Peyer's patch (tissue), 4 donors: Measurements from ENCODE around the gene VGLL1. TPM values are rescaled to one million over a fixed set of nuclear protein-coding genes. Genes with fewer than 3 reads are reported as not detected.

ENCODE experiments used
- DNase-seq, 3 donors: peaks; one replicate each; pipeline ENCODE4 v3.0.0-alpha.2; 2017 to 2019
- H3K27ac ChIP-seq, 4 donors: fragments of 200-600 bp; sonication (generic); one replicate each; pipeline ENCODE4 v1.5.1; 2016 to 2019
- H3K27me3 ChIP-seq, 2 donors: fragments of 200-600 bp; sonication (generic); one replicate each; pipeline ENCODE4 v1.5.1; 2019
- H3K36me3 ChIP-seq, 3 donors: fragments of 200-600 bp; sonication (generic); one replicate each; pipeline ENCODE4 v1.5.1; 2016 to 2019
- H3K4me1 ChIP-seq, 4 donors: fragments of 200-600 bp; sonication (generic); one replicate each; pipeline ENCODE4 v1.5.1; 2016 to 2019
- H3K4me3 ChIP-seq, 4 donors: fragments of 200-600 bp; sonication (generic); 1 replicate in 3 of 4; 2 replicates in 1 of 4; pipeline ENCODE4 v1.5.1; 2016 to 2019; ENCODE audit warnings: mild to moderate bottlenecking in 1 of 4
- H3K9me3 ChIP-seq, 4 donors: fragments of 200-600 bp; sonication (generic); one replicate each; pipeline ENCODE4 v1.5.1; 2016 to 2019; ENCODE audit warnings: mild to moderate bottlenecking in 1 of 4
- CTCF ChIP-seq, 6 experiments: fragments of 450-650 bp in 4 of 6; fragments of 200-600 bp in 2 of 6; sonication (generic) in 1 of 6; IDR thresholded peaks; one replicate each; pipeline ENCODE4 v1.5.1; 2017 to 2019; ENCODE audit warnings: antibody characterized with exemption in 6 of 6, mild to moderate bottlenecking in 3 of 6, moderate library complexity in 1 of 6
- POLR2A ChIP-seq, 2 donors: fragments of 450-650 bp; IDR thresholded peaks; one replicate each; pipeline ENCODE4 v1.5.1; 2017; ENCODE audit warnings: antibody characterized with exemption in 2 of 2, mild to moderate bottlenecking in 2 of 2, moderate library complexity in 2 of 2
- total RNA-seq, 4 donors: library from RNA; depleted of rRNA; stranded (reverse); fragments of >200 nt; gene quantifications; one replicate each; pipeline ENCODE4 v1.1.0, GENCODE V29; 2016

The VGLL1 gene
- total RNA-seq, 4 donors from 2014 or later, result not detected

DNA sequence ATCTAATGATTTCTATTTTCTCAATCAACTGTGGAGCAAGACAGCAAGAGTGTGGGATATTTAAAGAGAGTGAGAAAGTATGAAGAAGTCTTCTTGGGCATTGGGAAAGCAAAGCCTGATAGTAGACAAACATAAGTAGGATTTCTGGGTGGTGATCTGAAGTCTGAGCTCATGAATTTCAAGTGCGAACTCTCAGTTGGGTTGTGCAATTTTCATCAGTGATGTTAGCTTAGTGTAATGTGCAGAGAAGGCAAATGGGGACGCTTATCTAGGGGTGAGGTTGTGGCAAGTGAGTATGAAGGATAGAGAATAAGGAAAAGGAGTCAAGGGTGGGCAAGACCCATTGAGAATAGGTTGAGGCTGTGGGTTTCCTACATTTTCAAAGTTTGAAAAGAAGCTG, 23.7 kb downstream of the VGLL1 start:
- H3K9me3 ChIP-seq, result no peaks in the 10 kb centered on the region
- no peak for DNase-seq
- H3K4me1 ChIP-seq, result no peaks in the 10 kb centered on the region
- no peaks in the 10 kb centered on the region for H3K27me3 ChIP-seq
- no peak overlapping the region for H3K4me3 ChIP-seq
- TF ChIP-seq POLR2A (IDR thresholded peaks at IDR 0.05) (no peak), CTCF (IDR thresholded peaks at IDR 0.05) (no peak)
- H3K27ac ChIP-seq, result no peak overlapping the region
- H3K36me3 ChIP-seq, result no peaks in the 10 kb centered on the region

DNA sequence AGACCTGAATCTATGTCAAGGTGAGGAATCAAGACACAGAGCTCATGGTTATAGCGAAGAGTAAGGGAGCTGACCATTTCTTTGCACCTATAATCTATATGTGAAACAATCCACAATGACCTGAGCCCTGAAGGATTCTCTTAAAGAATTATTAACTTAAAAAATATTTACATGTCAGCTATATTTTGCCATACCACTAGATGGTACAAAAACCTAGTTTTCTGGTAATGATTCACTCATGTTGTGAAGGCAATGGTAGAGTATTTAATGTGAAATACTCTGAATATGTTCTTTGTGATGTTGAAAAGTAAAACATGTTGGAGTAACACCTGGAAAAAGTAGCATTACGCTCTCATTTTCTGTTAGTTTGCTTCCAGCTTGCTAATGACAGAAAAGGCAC, 40.0 kb downstream of the VGLL1 start:
- Histone ChIP-seq H3K27me3 (no peaks in the 10 kb centered on the region), H3K4me1 (no peaks in the 10 kb centered on the region), H3K27ac (no peak overlapping the region), H3K36me3 (no peaks in the 10 kb centered on the region), H3K4me3 (no peak overlapping the region), H3K9me3 (no peaks in the 10 kb centered on the region)
- DNase-seq, result no peak
- TF ChIP-seq POLR2A (IDR thresholded peaks at IDR 0.05), result no peak
- no peak for TF ChIP-seq CTCF (IDR thresholded peaks at IDR 0.05)

DNA sequence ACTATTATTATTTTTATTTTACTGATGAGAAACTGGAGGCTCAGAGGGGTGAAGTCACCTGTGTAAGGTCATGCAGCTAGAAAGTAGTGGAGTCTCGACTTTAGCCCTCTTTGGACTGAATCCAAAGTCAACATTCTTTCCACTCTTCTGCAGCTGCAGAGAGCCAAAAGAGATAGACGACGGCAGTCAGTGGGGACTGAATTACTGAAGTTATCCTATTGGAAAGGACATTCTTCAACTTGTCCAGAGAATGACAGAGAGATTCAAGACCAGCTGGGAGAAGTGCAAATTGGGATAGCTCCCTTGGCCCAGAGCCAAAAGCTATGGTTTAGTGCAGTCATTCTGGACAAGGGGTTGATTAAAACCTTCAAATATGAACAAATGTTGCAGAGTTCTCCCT, 42.5 kb downstream of the VGLL1 start:
- no peak for DNase-seq
- TF ChIP-seq CTCF (IDR thresholded peaks at IDR 0.05) (no peak), POLR2A (IDR thresholded peaks at IDR 0.05) (no peak)
- Histone ChIP-seq H3K9me3 (no peaks in the 10 kb centered on the region), H3K36me3 (no peaks in the 10 kb centered on the region), H3K4me1 (no peaks in the 10 kb centered on the region), H3K27me3 (no peaks in the 10 kb centered on the region), H3K4me3 (no peak overlapping the region), H3K27ac (no peak overlapping the region)

GRCh38 chrX:136577552-136577951, 45.5 kb downstream of the VGLL1 start:
- no peaks in the 10 kb centered on the region for H3K9me3 ChIP-seq
- DNase-seq, result peak; percentile 25 to 72 (median 51)
- H3K4me3 ChIP-seq, result no peak overlapping the region
- H3K27me3 ChIP-seq, result no peaks in the 10 kb centered on the region
- H3K4me1 ChIP-seq, result no peaks in the 10 kb centered on the region
- no peak overlapping the region for H3K27ac ChIP-seq
- no peaks in the 10 kb centered on the region for H3K36me3 ChIP-seq
- TF ChIP-seq CTCF (IDR thresholded peaks at IDR 0.05), result peak in 4 of 6 experiments; percentile 38 to 47 (median 41)
- no peak for TF ChIP-seq POLR2A (IDR thresholded peaks at IDR 0.05)

GRCh38 chrX:136580316-136580715, 48.3 kb downstream of the VGLL1 start:
- H3K36me3 ChIP-seq, result no peaks in the 10 kb centered on the region
- H3K4me3 ChIP-seq, result no peak overlapping the region
- DNase-seq, result no peak
- H3K27ac ChIP-seq, result no peak overlapping the region
- H3K9me3 ChIP-seq, result no peaks in the 10 kb centered on the region
- H3K4me1 ChIP-seq, result no peaks in the 10 kb centered on the region
- no peak for TF ChIP-seq POLR2A (IDR thresholded peaks at IDR 0.05)
- no peak for TF ChIP-seq CTCF (IDR thresholded peaks at IDR 0.05)
- no peaks in the 10 kb centered on the region for H3K27me3 ChIP-seq

GRCh38 chrX:136582624-136583023, 50.6 kb downstream of the VGLL1 start:
- Histone ChIP-seq H3K4me3 (no peak overlapping the region), H3K27ac (no peak overlapping the region), H3K9me3 (no peaks in the 10 kb centered on the region), H3K4me1 (no peaks in the 10 kb centered on the region), H3K27me3 (no peaks in the 10 kb centered on the region), H3K36me3 (no peaks in the 10 kb centered on the region)
- no peak for TF ChIP-seq CTCF (IDR thresholded peaks at IDR 0.05)
- TF ChIP-seq POLR2A (IDR thresholded peaks at IDR 0.05), result no peak
- DNase-seq, result no peak
